Erythroblast (primary cell): ENCODE results near the gene POM121C.
"Not testable (repeated sequence)": the region's sequence is repeated elsewhere in the genome, so short reads cannot be mapped to it uniquely, and the experiment has no call there.

Source experiments
- GATA1 ChIP-seq: IDR thresholded peaks from 2 replicates; pipeline ENCODE4 v1.6.1; 2011; ENCODE audit warnings: low read depth, mild to moderate bottlenecking, control low read depth, low read length, moderate library complexity
- POLR2A ChIP-seq: IDR thresholded peaks from 2 replicates; pipeline ENCODE4 v1.6.1; 2011; ENCODE audit warnings: mild to moderate bottlenecking, low read length

- not testable (repeated sequence) for TF ChIP-seq POLR2A, GATA1
These were observed 118.8 kb downstream of the POM121C start for GRCh38 chr7:75367313-75367712.
